ENCODE measurements around the gene OPCML.

DNA sequence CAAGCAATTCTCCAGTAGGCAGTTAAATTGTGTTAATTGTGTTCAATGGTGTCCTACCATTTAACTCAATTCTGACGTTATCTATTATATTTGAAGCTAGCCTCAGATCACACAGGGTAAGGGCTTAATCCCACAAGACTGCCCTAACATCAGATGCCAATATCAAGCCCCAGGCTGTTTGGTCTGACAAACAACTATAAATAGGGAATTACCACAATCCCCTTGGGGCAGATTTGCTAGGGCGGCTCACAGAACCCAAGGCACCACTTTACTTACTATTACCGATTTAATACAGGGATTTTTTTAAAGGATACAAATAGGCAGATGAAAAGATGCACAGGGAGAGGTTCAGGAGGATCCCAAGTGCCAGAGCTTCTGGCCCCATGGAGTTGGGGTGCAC is 678.4 kb downstream of the OPCML start:
- TF ChIP-seq, protein P1, sequence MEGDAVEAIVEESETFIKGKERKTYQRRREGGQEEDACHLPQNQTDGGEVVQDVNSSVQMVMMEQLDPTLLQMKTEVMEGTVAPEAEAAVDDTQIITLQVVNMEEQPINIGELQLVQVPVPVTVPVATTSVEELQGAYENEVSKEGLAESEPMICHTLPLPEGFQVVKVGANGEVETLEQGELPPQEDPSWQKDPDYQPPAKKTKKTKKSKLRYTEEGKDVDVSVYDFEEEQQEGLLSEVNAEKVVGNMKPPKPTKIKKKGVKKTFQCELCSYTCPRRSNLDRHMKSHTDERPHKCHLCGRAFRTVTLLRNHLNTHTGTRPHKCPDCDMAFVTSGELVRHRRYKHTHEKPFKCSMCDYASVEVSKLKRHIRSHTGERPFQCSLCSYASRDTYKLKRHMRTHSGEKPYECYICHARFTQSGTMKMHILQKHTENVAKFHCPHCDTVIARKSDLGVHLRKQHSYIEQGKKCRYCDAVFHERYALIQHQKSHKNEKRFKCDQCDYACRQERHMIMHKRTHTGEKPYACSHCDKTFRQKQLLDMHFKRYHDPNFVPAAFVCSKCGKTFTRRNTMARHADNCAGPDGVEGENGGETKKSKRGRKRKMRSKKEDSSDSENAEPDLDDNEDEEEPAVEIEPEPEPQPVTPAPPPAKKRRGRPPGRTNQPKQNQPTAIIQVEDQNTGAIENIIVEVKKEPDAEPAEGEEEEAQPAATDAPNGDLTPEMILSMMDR (IDR thresholded peaks at IDR 0.05; ENCODE audit: insufficient read depth, low read length, poor library complexity, severe bottlenecking) = no peak
- no peak for TF ChIP-seq EZH2phosphoT487 (conservative IDR thresholded peaks at IDR 0.05; ENCODE audit: low read length)
